Jurkat, Clone E6-1 (cell line): ENCODE data around the gene ADAMTSL3.
A peak's percentile ranks its signal among the peaks of the same experiment; 100 is the strongest.

Source experiments
- DNase-seq: peaks from one replicate; pipeline ENCODE4 v3.0.0-alpha.2; 2011; ENCODE audit warnings: low read depth, low spot score
- H3K4me3 ChIP-seq: 2 replicates; pipeline ENCODE4 v1.5.1; 2011; ENCODE audit warnings: mild to moderate bottlenecking, low read length, control low read depth, moderate library complexity

The ADAMTSL3 gene

DNA sequence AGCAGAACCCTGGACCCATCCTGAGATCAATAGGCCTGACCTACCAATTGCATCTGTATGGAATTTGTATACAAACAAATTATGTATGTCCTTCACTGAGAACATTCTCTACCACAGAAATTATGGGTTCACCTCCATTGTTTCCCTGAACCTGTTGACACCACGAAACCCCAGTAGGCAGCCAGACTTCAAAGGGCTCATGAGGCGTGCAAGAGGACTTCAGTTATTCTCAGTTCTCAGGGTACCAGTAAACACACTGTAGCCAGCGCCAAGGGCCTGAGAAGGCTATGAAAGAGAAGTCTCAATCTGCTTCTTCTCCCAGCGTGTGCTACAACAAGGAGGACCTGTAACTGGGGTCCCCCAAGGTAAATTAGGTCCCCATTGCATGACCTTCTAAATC lies 326.7 kb downstream of the ADAMTSL3 start:
- no peak overlapping the region for H3K4me3 ChIP-seq
- no peak for DNase-seq

DNA sequence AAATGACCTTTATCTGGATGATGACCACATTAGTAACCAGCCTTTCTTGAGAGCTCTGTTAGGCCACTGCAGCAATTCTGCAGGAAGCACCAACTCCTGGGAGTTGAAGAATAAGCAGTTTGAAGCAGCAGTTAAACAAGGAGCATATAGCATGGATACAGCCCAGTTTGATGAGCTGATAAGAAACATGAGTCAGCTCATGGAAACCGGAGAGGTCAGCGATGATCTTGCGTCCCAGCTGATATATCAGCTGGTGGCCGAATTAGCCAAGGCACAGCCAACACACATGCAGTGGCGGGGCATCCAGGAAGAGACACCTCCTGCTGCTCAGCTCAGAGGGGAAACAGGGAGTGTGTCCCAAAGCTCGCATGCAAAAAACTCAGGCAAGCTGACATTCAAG lies 328.8 kb downstream of the ADAMTSL3 start:
- no peak overlapping the region for H3K4me3 ChIP-seq
- no peak for DNase-seq

DNA sequence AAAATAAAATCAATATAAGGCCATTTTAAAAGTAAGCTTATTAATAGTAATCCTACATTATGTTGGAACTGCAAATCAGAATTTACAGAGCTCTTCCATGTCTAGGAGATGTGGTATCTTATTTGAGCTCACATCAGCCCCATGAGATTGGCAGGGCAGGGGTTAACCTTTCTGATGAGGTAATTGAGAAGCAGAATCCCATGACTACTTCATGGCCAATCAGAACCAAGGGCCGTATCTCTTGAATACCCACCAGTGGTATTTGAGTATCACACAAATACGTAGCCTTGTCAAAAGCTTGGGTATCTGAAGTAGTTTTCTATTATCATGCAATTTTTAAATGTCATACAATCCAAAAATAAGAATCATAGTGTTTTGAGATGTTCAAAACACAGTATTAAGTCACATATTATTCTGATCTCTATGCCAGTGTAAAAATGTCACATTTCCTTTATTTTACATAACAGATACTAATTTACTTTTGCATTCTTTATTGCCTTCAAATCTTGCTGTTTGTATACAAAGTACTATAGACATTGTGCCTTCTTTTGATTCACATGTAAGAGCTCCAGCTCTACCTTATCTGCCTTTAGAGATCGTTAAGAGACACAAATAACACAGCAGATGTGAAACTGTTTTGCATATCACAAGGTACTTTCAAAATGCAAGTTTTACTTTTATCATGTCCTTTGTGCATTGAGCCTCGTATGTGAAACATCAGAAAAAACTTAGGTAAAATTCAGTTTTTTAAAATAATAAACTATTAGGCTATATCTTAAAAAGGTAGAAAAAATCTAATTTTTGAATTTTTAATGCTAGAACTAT lies 329.9 kb downstream of the ADAMTSL3 start:
- no peak overlapping the region for H3K4me3 ChIP-seq
- peak; percentile 6 for DNase-seq

DNA sequence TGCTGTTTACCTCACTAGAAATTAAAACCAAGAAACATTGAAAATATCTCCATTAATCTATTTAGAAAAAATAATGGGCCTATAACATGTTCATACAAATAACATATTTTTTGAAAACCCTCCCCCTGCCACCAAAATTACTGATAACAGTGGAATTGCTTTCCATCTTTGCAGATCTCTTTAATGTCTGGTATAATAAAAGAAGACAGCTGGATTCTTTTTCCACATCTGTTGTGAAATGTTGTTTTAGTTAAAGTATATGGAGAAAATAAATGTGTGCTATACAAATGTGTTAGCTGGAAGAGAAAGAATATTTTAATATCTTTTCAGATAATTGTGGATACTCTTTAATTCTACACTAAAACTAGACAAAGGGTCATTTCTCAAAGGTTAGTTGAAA lies 330.7 kb downstream of the ADAMTSL3 start:
- no peak overlapping the region for H3K4me3 ChIP-seq
- no peak for DNase-seq

DNA sequence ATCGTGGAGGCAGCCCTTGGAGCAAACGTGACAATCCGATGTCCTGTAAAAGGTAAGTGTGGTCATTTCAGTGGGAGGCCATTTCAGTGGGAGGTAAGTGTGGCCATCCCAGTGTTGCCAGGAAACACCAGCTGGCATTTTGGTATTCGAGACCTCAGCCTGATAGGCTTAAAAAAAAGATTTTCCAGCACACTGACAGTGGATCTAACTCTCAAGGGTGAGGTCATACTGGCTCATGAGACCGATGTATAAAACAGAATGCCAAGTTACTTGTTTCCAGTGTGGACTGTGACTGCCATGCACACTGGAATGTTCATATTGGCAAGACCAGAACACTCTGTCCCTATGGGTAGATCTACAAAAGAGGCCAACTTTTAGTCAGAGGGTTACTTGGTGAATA lies 337.2 kb downstream of the ADAMTSL3 start:
- H3K4me3 ChIP-seq: no peak overlapping the region
- no peak for DNase-seq

DNA sequence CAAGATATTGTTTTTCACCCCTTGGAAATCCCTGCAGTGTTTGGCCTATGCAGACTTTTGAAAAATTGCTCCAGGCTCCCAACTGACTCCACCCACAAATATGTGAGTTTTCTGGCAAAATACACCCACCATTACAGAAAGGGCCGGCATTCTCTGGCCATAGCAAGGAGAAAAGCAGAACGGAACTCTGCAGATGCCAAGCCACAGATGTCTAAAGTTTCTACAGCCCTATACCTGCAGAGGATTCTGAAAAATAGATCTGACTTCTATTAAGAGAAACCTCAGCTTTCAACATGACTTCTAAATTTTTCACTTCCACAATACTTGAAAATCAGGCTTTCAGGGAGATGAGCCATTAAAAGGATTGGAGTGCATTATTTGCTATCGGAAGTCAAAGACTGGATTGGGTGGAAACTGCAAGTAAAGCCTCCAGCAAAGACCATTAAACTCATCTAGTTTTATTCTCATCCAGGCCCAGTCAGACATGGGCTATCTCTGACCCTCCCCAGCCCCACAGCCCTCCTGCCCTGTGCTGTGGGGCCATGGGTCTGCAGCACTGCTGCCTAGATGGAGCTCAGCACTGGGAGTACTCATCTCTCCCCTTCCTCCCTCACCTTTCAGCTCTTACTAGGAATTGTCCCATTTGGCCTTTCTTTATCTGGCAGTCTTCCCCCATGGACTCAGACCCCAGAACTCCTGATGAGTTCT lies 338.6 kb downstream of the ADAMTSL3 start:
- H3K4me3 ChIP-seq: no peak overlapping the region
- no peak for DNase-seq

DNA sequence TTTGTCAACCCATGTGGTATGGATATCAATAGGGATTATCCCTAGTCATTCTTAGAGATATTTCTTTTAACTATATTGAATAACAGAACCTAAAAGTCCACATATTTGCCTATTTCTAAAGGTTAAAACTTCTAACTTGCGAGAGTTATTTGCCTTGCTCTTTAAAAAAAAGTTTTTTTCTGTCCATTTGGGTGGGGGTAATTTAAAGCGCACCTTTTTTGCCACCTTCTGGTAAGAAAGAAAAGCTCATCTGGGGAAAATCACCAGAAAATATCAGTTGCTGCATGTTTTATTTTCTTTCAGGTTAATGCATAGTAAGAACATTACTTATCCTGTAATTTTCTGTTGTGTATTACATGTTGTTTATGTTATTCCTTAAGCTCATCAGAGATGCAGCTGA lies 339.7 kb downstream of the ADAMTSL3 start:
- H3K4me3 ChIP-seq: no peak overlapping the region
- DNase-seq: no peak

- no peak overlapping the region for H3K4me3 ChIP-seq
- no peak for DNase-seq
Measured at GRCh38 chr15:83998486-83998885, 344.6 kb downstream of the ADAMTSL3 start.

GRCh38 chr15:83999396-84000135 lies 345.6 kb downstream of the ADAMTSL3 start:
- DNase-seq: no peak
- H3K4me3 ChIP-seq: no peak overlapping the region

DNA sequence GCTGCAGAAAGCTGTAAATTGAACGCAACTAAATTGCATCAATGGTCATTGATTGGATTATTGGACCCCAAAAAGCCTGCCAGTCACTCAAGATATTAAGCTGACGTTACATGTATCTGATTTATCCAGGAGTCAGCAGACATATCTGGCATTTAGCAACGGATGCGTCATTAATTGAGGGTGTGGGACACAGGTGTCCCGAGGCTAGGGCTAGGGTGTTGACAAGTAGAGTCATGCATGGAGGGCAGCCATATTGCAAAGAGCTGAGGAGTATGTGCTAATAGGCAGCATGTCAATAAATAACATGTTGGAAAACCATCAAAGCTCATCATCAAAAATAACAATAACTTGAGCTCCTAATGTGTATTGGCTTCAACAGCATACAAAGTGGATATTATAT lies 347.1 kb downstream of the ADAMTSL3 start:
- H3K4me3 ChIP-seq: no peak overlapping the region
- DNase-seq: no peak

GRCh38 chr15:84001655-84002054 lies 347.7 kb downstream of the ADAMTSL3 start:
- no peak for DNase-seq
- H3K4me3 ChIP-seq: no peak overlapping the region

DNA sequence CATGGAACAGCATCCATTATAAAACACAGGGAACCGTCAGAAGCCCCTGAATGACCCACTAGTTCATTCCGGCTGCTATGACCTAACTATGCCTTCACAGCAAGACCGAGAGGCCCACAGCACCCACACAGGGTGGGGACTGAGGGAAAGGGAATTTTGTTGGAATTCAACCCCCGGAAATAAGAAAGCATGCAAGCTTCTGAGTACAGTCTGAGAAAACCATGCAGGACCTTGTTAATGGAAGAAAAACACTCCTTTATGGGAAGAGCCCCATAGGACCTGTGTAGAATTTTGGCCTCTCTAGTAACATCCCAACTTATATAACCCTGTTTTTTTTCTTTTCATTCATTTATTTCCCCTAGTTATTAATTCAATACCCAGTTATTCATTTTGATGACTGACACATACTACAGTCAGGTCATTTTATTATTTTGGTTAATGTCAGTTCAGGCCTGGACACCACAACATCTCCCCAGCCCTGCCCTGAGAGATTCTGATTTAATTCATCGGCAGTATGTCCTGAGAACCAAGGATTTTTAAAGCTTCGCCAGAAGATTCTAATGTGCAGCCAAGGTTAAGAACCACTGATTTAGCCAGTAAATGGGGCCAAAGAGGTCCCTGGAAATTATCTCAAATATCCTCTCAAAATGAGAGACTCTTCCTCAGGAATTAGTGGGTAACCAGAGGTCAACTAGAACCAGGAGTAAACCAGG lies 350.0 kb downstream of the ADAMTSL3 start:
- no peak overlapping the region for H3K4me3 ChIP-seq
- no peak for DNase-seq

DNA sequence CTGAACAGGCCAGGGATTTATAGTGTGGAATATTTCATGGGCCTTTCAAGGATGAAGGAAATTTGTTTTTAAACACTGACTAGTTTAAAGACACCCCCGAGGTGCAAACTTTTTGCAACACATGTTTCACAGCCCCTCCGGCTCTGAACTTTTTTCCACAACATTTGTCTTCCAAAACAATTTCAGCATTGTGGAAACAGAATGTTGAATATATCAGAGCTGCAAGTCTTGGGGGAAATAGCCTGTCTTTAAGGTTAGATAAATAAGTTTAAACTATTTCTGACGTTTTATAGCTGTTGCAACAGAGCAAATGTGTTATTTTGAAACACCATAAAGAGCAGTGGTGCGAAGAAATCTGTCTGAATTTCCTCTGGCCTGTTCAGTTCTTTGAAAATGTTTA lies 352.5 kb downstream of the ADAMTSL3 start:
- DNase-seq: no peak
- H3K4me3 ChIP-seq: no peak overlapping the region

- DNase-seq: no peak
- no peak overlapping the region for H3K4me3 ChIP-seq
Measured at GRCh38 chr15:84009616-84010015, 355.7 kb downstream of the ADAMTSL3 start.

GRCh38 chr15:84010246-84010645 lies 356.3 kb downstream of the ADAMTSL3 start:
- no peak for DNase-seq
- H3K4me3 ChIP-seq: no peak overlapping the region

DNA sequence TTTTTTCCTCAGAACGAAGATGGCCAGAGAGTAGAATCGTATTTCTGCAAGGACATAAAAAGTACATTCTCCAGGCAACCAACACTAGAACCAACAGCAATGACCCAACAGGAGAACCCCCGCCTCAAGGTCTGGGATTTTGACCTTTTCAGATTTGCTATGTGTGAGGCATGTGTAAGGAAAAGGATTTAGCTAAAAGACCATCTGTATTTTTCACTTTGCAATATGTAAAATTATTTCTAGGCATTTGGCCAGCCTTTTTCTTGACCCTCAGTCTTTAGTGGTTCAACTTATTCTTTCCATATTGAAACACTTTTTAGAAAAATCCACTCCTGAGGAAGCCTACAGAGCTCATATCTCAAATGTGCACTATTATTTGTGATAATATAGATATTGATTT lies 362.4 kb downstream of the ADAMTSL3 start:
- DNase-seq: no peak
- H3K4me3 ChIP-seq: no peak overlapping the region

DNA sequence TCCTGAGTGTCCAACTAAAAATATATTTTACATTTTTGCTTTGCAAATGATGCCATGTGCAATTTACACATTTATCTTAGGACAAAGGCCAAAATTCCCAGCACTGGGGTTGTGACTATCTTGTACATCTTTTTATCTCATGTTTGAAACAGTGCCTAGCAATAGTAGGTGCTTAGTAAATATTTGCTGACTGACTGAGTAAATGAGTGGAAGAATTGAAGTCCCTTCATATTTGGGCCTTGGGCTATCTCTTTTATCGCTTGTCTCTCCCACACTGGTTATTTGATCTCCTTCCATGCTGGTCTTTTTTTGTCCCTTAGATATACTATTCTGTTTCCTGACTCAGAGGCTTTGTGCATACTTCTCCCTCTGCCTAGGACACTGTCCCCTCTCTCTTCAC lies 368.6 kb downstream of the ADAMTSL3 start:
- DNase-seq: no peak
- no peak overlapping the region for H3K4me3 ChIP-seq

- peak; percentile 10 for DNase-seq
Measured at GRCh38 chr15:84023636-84024035, 369.7 kb downstream of the ADAMTSL3 start.

GRCh38 chr15:84033793-84034553 lies 380.1 kb downstream of the ADAMTSL3 start:
- no peak overlapping the region for H3K4me3 ChIP-seq
- DNase-seq: no peak

More at GRCh38 chr15:84023636-84024035, 369.7 kb downstream of the ADAMTSL3 start:
- no peak overlapping the region for H3K4me3 ChIP-seq
